ENCODE results near the gene FGFR3. TPM values are rescaled to one million over a fixed set of nuclear protein-coding genes. Genes with fewer than 3 reads are reported as not detected.
A peak's percentile ranks its signal among the peaks of the same experiment; 100 is the strongest.

The FGFR3 gene
- total RNA-seq, 2 experiments from 2014 or later = 0.07 to 1.0 TPM

DNA sequence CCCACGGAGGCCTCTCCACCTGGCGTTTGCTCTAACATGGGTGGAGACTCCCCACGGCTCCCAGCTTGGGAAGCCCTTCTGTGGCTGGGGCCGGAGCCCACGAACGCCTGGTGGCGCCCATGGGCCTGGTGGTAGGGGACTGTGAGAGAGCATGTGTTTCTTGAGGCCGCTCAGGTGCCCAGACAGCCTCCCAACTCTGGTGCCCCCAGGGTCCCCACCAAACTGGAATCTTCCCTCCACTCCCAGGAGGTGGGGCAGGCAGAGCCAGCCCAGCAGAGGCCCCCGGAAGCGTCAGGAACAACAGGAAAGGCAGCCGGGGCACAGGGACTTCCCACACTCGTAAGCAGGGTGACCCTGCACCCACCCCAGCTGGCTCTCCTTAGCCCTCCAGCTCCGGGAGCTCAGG is 33.3 kb upstream of the FGFR3 start:
- Mint-ChIP-seq H3K9me3 (no peaks in the 10 kb centered on the region), H3K36me3 (ENCODE audit: low read depth) (no peaks in the 10 kb centered on the region), H3K4me1 (ENCODE audit: low read depth) (no peaks in the 10 kb centered on the region), H3K27me3 (peaks cover 8% of the 10 kb centered on the region), H3K27ac (no peak overlapping the region), H3K4me3 (no peak overlapping the region)
- intact Hi-C loops (cut with micrococcal nuclease) = no loop called here
- ChIA-PET CTCF (interaction anchor here (1.1 to 1.6 kb wide), 3 partner anchors 15 to 50 kb away, joined by 4 to 8 read pairs (median 5); no protein-coding TSS in a partner anchor), POLR2A (no interaction called here)
- ATAC-seq (peak; percentile 14), DNase-seq (no peak)
- TF ChIP-seq, protein P1, sequence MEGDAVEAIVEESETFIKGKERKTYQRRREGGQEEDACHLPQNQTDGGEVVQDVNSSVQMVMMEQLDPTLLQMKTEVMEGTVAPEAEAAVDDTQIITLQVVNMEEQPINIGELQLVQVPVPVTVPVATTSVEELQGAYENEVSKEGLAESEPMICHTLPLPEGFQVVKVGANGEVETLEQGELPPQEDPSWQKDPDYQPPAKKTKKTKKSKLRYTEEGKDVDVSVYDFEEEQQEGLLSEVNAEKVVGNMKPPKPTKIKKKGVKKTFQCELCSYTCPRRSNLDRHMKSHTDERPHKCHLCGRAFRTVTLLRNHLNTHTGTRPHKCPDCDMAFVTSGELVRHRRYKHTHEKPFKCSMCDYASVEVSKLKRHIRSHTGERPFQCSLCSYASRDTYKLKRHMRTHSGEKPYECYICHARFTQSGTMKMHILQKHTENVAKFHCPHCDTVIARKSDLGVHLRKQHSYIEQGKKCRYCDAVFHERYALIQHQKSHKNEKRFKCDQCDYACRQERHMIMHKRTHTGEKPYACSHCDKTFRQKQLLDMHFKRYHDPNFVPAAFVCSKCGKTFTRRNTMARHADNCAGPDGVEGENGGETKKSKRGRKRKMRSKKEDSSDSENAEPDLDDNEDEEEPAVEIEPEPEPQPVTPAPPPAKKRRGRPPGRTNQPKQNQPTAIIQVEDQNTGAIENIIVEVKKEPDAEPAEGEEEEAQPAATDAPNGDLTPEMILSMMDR (IDR thresholded peaks at IDR 0.05) = no peak

DNA sequence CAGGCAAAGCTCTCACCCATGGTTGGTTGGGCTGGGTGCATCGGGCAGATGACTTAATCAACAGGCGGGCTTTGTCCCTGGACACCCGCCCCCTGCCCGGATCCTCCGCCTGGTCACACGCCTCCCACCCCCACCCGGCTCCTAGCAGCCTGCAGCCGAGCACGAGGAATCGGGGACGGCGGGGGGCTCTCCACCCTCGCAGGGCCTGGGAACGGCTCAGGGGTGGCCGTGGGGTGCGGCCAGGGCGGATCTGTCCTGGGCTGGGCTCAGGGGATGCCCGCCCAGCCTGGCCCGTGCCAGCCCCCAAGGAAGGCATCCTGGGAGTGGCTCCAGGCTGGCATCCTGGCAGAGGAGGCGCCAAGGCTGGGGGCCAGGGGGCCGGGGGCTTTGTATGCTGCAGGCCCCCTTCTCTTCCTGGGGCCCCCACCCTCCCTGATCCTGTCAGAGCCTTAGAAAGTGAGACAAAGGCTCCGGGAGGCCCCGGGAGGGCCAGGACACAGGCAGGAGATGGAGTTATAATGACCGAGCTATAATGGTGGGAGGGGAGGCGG is 32.5 kb upstream of the FGFR3 start:
- Mint-ChIP-seq H3K36me3 (ENCODE audit: low read depth) (no peaks in the 10 kb centered on the region), H3K27ac (no peak overlapping the region), H3K9me3 (no peaks in the 10 kb centered on the region), H3K4me1 (ENCODE audit: low read depth) (no peaks in the 10 kb centered on the region), H3K27me3 (peaks cover 13% of the 10 kb centered on the region), H3K4me3 (no peak overlapping the region)
- ChIA-PET CTCF (interaction anchor here (1.6 kb wide), 2 partner anchors 16 to 49 kb away, joined by 4 to 8 read pairs; no protein-coding TSS in a partner anchor), POLR2A (no interaction called here)
- ATAC-seq = no peak
- intact Hi-C loops (cut with micrococcal nuclease) = no loop called here
- TF ChIP-seq, protein P1 (IDR thresholded peaks at IDR 0.05) = no peak
- no peak for DNase-seq

DNA sequence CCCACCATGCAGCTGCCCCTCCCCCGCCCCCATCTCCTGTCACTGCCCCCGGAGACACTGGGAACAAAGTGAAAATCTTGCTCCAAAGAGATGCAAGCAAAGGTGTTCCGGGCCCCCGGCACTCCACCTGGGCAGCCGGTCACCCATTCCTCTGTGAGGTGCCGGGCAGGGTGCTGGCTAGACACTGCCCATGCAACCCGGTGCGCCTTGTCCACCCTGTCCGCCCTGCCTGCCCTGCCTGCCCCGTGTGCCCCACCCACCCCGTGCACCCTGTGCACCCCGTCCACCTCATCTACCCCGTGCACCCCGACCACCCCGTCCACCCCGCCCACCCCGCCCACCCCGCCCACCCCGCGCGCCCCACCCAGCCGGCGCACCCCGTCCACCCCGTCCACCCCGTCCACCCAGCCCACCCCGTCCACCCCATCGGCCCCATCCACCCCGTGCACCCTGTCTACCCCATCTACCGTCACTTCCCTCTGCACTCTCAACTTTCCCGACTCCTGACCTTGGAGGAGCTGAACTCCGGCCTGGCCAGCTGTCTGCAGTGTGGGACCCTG is 31.9 kb upstream of the FGFR3 start:
- CTCF ChIA-PET = interaction anchor here (1.6 kb wide), 1 partner anchor 16 kb away, joined by 4 read pairs; no protein-coding TSS in a partner anchor
- no peak for ATAC-seq
- Mint-ChIP-seq H3K4me1 (ENCODE audit: low read depth) (no peaks in the 10 kb centered on the region), H3K4me3 (no peak overlapping the region), H3K27me3 (peaks cover 13% of the 10 kb centered on the region), H3K27ac (no peak overlapping the region), H3K36me3 (ENCODE audit: low read depth) (no peaks in the 10 kb centered on the region), H3K9me3 (no peaks in the 10 kb centered on the region)
- TF ChIP-seq, protein P1 (IDR thresholded peaks at IDR 0.05) = no peak
- intact Hi-C loops (cut with micrococcal nuclease) = no loop called here
- POLR2A ChIA-PET = no interaction called here
- DNase-seq = no peak

DNA sequence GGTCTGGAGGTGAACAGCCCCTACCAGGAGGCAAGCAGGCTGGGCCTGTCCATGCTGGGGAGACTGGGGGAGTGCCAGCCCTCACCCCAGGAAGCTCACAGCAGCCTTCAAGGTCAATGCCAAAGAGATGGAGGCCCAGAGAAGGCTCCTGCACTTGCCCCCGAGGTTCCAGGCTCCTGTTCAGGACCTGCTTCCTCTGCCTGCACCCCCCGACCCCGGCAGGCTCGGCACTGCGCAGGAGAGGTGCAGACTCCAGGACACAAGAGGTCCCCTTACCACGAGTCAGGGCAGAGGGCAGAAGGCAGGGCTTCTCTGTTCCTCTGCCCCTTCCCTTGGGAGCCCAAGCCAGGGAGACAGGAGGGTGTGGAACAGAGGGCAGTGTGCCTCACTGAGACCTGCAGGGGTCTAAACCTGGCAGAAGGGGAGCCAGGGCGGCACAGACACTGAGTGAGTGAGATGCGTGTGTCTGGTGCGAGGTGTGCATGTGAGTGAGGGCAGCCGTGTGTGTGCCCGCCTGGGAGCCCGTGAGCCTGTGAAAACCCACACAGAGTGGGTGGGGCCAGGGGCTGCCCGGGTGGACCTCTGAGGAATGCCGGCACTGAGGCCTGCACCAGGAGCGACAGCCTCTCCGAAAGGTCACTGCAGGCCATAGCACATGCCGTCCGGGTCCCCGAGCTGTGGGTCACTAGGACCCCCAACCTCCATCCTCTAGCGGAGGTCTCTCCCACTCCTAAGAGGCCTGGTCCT is 30.7 kb upstream of the FGFR3 start:
- H3K27me3 Mint-ChIP-seq = peaks cover 13% of the 10 kb centered on the region
- ATAC-seq (no peak), DNase-seq (no peak)
- no peak overlapping the region for H3K27ac Mint-ChIP-seq
- no peaks in the 10 kb centered on the region for H3K4me1 Mint-ChIP-seq (ENCODE audit: low read depth)
- no peaks in the 10 kb centered on the region for H3K9me3 Mint-ChIP-seq
- intact Hi-C loops (cut with micrococcal nuclease) = no loop called here
- ChIA-PET CTCF (interaction anchor here (2.4 kb wide), 1 partner anchor 14 kb away, joined by 6 read pairs; no protein-coding TSS in a partner anchor), POLR2A (interaction anchor here (0.6 kb wide), 1 partner anchor 251 kb away, joined by 3 read pairs; no protein-coding TSS in a partner anchor)
- H3K36me3 Mint-ChIP-seq (ENCODE audit: low read depth) = no peaks in the 10 kb centered on the region
- TF ChIP-seq, protein P1 (IDR thresholded peaks at IDR 0.05) = no peak
- H3K4me3 Mint-ChIP-seq = no peak overlapping the region
